Psoas muscle (tissue), 8 donors: ENCODE data around the gene EHD1. TPM values are rescaled to one million over a fixed set of nuclear protein-coding genes. Genes with fewer than 3 reads are reported as not detected.

Experiments
- ATAC-seq, 4 donors: fragments of 200-7000 bp; cut with Tn5 transposase; one replicate each; pipeline ENCODE4 v1.9.1; 2020; ENCODE audit warnings: moderate library complexity in 3 of 4, mild to moderate bottlenecking in 2 of 4
- DNase-seq, 2 donors: peaks; one replicate each; pipeline ENCODE4 v3.0.0-alpha.2; 2020
- H3K27ac ChIP-seq: fragments of 200-600 bp; one replicate; pipeline ENCODE4 v1.8.0; 2022
- H3K27me3 ChIP-seq, 3 donors: fragments of 200-600 bp in 1 of 3; one replicate each; pipeline versions ENCODE4 v1.6.1 to v1.8.0; 2013 to 2022; ENCODE audit warnings: low read length in 2 of 3, mild to moderate bottlenecking in 2 of 3, moderate library complexity in 1 of 3; ENCODE audit not compliant: insufficient read depth in 3 of 3
- H3K36me3 ChIP-seq, 2 donors: fragments of 200-600 bp in 1 of 2; one replicate each; pipeline versions ENCODE4 v1.6.1 to v1.8.0; 2013 to 2022; ENCODE audit warnings: low read depth in 1 of 2, mild to moderate bottlenecking in 1 of 2, moderate library complexity in 1 of 2; ENCODE audit not compliant: insufficient read depth in 1 of 2
- H3K4me1 ChIP-seq: fragments of 200-600 bp; one replicate; pipeline ENCODE4 v1.8.0; 2022
- H3K4me3 ChIP-seq: fragments of 200-600 bp; one replicate; pipeline ENCODE4 v1.8.0; 2022; ENCODE audit warnings: mild to moderate bottlenecking
- H3K9me3 ChIP-seq: fragments of 200-600 bp; one replicate; pipeline ENCODE4 v1.8.0; 2022
- WGBS, 3 donors: extraction: QIAGEN DNeasy Blood & Tissue Kit; methylation state at CpG; one replicate each; pipeline versions ENCODE4 v1.1.6 to v1.1.7; 2013; 5-methylcytosine and 5-hydroxymethylcytosine counted together
- intact Hi-C, 2 donors: fragments of 100-400 bp; cut with DNase I; formaldehyde crosslinking; loops; one replicate each; pipeline versions ENCODE4 v1.11.0 to v1.14.2; 2022
- polyA plus RNA-seq, 3 donors: library from polyadenylated mRNA; stranded (reverse); fragments of 200-250 nt; gene quantifications; one replicate each; pipeline ENCODE4 v1.2.3, GENCODE V29; 2013
- total RNA-seq, 4 donors: library from RNA; stranded (reverse); fragmentation: NEBNext Ultra II Directional in 2 of 4; extraction: Animal tissue kit (Norgen Biotek cat#: 25700) in 2 of 4; gene quantifications; one replicate each; pipeline versions ENCODE4 v1.2.1 to v1.2.4, GENCODE V29; 2021 to 2023
- TF ChIP-seq, protein P1 (sequence below): fragments of 200-600 bp; IDR thresholded peaks from one replicate; pipeline ENCODE4 v1.8.0; 2022; ENCODE audit warnings: antibody characterized with exemption
- donor health status: healthy with polysubstance abuse.
- donor health status: DM: no; HTN: no; CAD: no; lungs with moderate emphysema.
- donor health status: Bipolar disorder and iron deficiency.
- donor health status: healthy.
- donor health status: DM: yes; HTN: yes; CAD: no.
- donor health status: DM: no; HTN: no; CAD: no.
- donor health status: DM: no; HTN: no; CAD: no.
- donor health status: DM: yes; HTN: yes; CAD: no.

EHD1 gene
- total and polyA plus RNA-seq, 7 donors = 23.5 to 174 (median 58.8) TPM

- DNase-seq (no peak), ATAC-seq (no peak)
- Histone ChIP-seq H3K4me1 (peaks cover 34% of the 10 kb centered on the region), H3K36me3 (no peaks in the 10 kb centered on the region), H3K9me3 (no peaks in the 10 kb centered on the region), H3K4me3 (no peak overlapping the region), H3K27me3 (no peaks in the 10 kb centered on the region), H3K27ac (peak overlapping the region; percentile 84)
- TF ChIP-seq, protein P1, sequence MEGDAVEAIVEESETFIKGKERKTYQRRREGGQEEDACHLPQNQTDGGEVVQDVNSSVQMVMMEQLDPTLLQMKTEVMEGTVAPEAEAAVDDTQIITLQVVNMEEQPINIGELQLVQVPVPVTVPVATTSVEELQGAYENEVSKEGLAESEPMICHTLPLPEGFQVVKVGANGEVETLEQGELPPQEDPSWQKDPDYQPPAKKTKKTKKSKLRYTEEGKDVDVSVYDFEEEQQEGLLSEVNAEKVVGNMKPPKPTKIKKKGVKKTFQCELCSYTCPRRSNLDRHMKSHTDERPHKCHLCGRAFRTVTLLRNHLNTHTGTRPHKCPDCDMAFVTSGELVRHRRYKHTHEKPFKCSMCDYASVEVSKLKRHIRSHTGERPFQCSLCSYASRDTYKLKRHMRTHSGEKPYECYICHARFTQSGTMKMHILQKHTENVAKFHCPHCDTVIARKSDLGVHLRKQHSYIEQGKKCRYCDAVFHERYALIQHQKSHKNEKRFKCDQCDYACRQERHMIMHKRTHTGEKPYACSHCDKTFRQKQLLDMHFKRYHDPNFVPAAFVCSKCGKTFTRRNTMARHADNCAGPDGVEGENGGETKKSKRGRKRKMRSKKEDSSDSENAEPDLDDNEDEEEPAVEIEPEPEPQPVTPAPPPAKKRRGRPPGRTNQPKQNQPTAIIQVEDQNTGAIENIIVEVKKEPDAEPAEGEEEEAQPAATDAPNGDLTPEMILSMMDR = no peak
- intact Hi-C loops = loop anchor here in 1 of 2 donors (5.0 kb wide), 1 partner anchor 78 kb away; the partner anchor contains the start of gene BATF2
- 59 to 70% (median 70%) methylated on average over 8 of the region's 8 CpGs for WGBS, 3 donors
These were observed 41.2 kb upstream of the EHD1 start for GRCh38 chr11:64919627-64920026.

DNA sequence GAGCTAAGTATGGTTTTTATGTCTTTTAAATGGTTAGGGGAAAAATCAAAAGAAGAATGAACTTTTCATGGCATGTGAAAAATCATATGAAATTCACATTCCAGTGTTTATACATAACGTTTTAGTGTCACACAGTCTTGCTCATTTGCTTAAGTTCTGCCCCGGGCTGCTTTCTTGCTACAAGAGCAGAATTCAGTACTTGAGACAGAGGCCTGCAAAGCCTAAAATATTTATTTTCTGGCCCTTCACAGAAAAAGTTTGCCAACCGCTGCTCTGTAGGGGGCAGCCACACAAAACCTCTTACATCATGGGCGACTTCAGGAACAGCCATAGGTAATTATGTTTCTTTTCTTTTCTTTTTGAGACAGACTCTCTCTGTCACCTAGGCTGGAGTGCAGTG is 39.6 kb upstream of the EHD1 start:
- Histone ChIP-seq H3K4me3 (peak overlapping the region; percentile 91), H3K27ac (peak overlapping the region; percentile 84), H3K27me3 (no peaks in the 10 kb centered on the region), H3K36me3 (peaks cover 0 to 16% of the 10 kb centered on the region in 2 donors), H3K4me1 (peaks cover 25% of the 10 kb centered on the region), H3K9me3 (no peaks in the 10 kb centered on the region)
- DNase-seq (no peak), ATAC-seq (no peak)
- WGBS, 3 donors = 8 to 16% (median 8%) methylated on average over 4 of the region's 4 CpGs
- TF ChIP-seq, protein P1 = no peak
- intact Hi-C loops = loop anchor here in 1 of 2 donors (5.0 kb wide), 1 partner anchor 79 kb away; the partner anchor contains the start of gene BATF2

DNA sequence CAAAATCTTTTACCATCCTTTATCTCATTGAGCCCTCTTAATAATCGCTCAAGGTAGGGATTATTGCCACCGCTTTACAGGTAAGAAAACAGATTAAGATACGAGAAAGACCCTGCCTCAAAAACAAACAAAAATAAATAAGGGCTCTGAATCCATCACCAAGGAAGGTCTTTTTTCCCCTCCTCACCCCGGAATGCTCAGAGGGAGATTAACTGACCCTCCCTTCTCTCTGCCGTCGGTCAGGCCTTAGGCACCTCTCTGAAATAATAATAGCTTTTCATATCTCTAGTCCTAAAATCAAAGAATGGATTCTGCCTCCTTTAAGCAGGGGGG is 39.2 kb upstream of the EHD1 start:
- H3K27me3 ChIP-seq = no peaks in the 10 kb centered on the region
- ATAC-seq = no peak
- peaks cover 25% of the 10 kb centered on the region for H3K4me1 ChIP-seq
- peak overlapping the region; percentile 91 for H3K4me3 ChIP-seq
- peak overlapping the region; percentile 84 for H3K27ac ChIP-seq
- WGBS, 3 donors = 2 to 3% (median 2%) methylated on average over 6 of the region's 6 CpGs
- intact Hi-C loops = loop anchor here in 1 of 2 donors (5.0 kb wide), 1 partner anchor 80 kb away; the partner anchor contains the start of gene BATF2
- H3K9me3 ChIP-seq = no peaks in the 10 kb centered on the region
- DNase-seq = no peak
- TF ChIP-seq, protein P1 = no peak
- peaks cover 0 to 20% of the 10 kb centered on the region in 2 donors for H3K36me3 ChIP-seq

GRCh38 chr11:64916775-64917662 is 38.6 kb upstream of the EHD1 start, which contains the start of gene ATG2A:
Gene ATG2A (minus strand): TSS chr11:64917209. CDS start chr11:64917135, 74 bp downstream.
- WGBS, 3 donors = 0 to 1% (median 0%) methylated on average over 45 to 57 of the region's 57 CpGs

More at GRCh38 chr11:64916775-64917662, 38.6 kb upstream of the EHD1 start, which contains the start of gene ATG2A:
- Histone ChIP-seq H3K4me3 (peak within 1 kb of the TSS; percentile 91), H3K4me1 (peaks cover 25% of the 10 kb centered on the region), H3K9me3 (no peaks in the 10 kb centered on the region), H3K27me3 (no peaks in the 10 kb centered on the region), H3K27ac (peak within 1 kb of the TSS; percentile 84), H3K36me3 (peaks cover 0 to 26% of the 10 kb centered on the region in 2 donors)
- ATAC-seq (peak; percentile 96 to 99 (median 98)), DNase-seq (peak; percentile 99 to 100)
- TF ChIP-seq, protein P1 = no peak
- intact Hi-C loops = loop anchor here in 1 of 2 donors (5.0 kb wide), 1 partner anchor 80 kb away; the partner anchor contains the start of gene BATF2
